A549 (cell line): ENCODE measurements around the gene SH3RF3. TPM values are rescaled to one million over a fixed set of nuclear protein-coding genes. Genes with fewer than 3 reads are reported as not detected.

ENCODE experiments used
- ATAC-seq, 2 experiments: fragments of 200-7000 bp in 1 of 2; fragments of >200 bp in 1 of 2; cut with Nextera tagmentation in 1 of 2; cut with Tn5 transposase in 1 of 2; 3 replicates each; pipeline versions ENCODE4 v1.8.0 to v1.9.1; 2018 to 2020; ENCODE audit warnings: mild to moderate bottlenecking in 1 of 2, moderate library complexity in 1 of 2
- CTCF ChIA-PET: fragments of 300-600 bp; sonication (Branson Sonifier 250); formaldehyde crosslinking; extraction: SDS; loops from one replicate; lab custom pipeline; 2021; ENCODE audit warnings: antibody characterized with exemption, inconsistent platforms; lab: Yijun Ruan, JAX
- POLR2A ChIA-PET: fragments of 350-600 bp; formaldehyde crosslinking; extraction: SDS; loops from one replicate; lab custom pipeline; 2021; ENCODE audit warnings: antibody characterized with exemption, inconsistent platforms; lab: Yijun Ruan, JAX
- DNase-seq, 2 experiments: peaks; one replicate each; pipeline versions ENCODE4 v3.0.0 to v3.0.0-alpha.2; 2011 to 2016; ENCODE audit warnings: low read depth in 1 of 2, low spot score in 1 of 2
- FAIRE-seq: peaks from 2 replicates; lab custom pipeline; 2011; peaks lifted over from hg19 to GRCh38; lab: Jason Lieb, UNC
- H3K27ac ChIP-seq, 2 experiments: fragments of >200 bp; sonication (Bioruptor Twin); formaldehyde crosslinking; 3 replicates each; pipeline ENCODE4 v1.5.1; 2016 to 2017
- H3K4me1 ChIP-seq: fragments of >200 bp; sonication (Bioruptor Twin); formaldehyde crosslinking; 3 replicates; pipeline ENCODE4 v1.6.1; 2016
- H3K4me2 ChIP-seq: fragments of >200 bp; sonication (Bioruptor Twin); formaldehyde crosslinking; 3 replicates; pipeline ENCODE4 v1.6.1; 2016
- H3K4me3 ChIP-seq: fragments of >200 bp; sonication (Bioruptor Twin); formaldehyde crosslinking; 3 replicates; pipeline ENCODE4 v1.5.1; 2016
- H3K9me3 ChIP-seq: fragments of >200 bp; sonication (Bioruptor Twin); formaldehyde crosslinking; 3 replicates; pipeline ENCODE4 v1.6.1; 2016
- BHLHE40 ChIP-seq: IDR thresholded peaks from 2 replicates; pipeline ENCODE4 v1.6.1; 2012; ENCODE audit warnings: low read depth, low read length, inconsistent platforms
- CBX8 ChIP-seq: fragments of 200-600 bp; sonication (generic); IDR thresholded peaks from 2 replicates; pipeline ENCODE4 v1.6.1; 2016
- CEBPB ChIP-seq, 2 experiments: fragments of >200 bp in 1 of 2; sonication (Bioruptor Twin) in 1 of 2; formaldehyde crosslinking in 1 of 2; IDR thresholded peaks; 2 replicates each; pipeline ENCODE4 v1.6.1; 2012 to 2016
- CHD2 ChIP-seq: fragments of 150-350 bp; IDR thresholded peaks from 2 replicates; pipeline ENCODE4 v1.6.1; 2014; ENCODE audit warnings: low read length; ENCODE audit not compliant: partially characterized antibody
- CHD4 ChIP-seq: fragments of 200-600 bp; sonication (generic); IDR thresholded peaks from 2 replicates; pipeline ENCODE4 v1.6.1; 2016; ENCODE audit warnings: antibody characterized with exemption, mild to moderate bottlenecking, borderline replicate concordance
- FOSL2 ChIP-seq, 2 experiments: fragments of 450-650 bp in 1 of 2; fragments of >200 bp in 1 of 2; sonication (Bioruptor Twin) in 1 of 2; formaldehyde crosslinking; IDR thresholded peaks; 2 replicates each; pipeline versions ENCODE4 v1.5.0 to v1.6.1; 2016 to 2020; ENCODE audit warnings: mild to moderate bottlenecking in 1 of 2, moderate library complexity in 1 of 2
- FOXS1 ChIP-seq: fragments of 250-450 bp; sonication (Bioruptor Pico); IDR thresholded peaks from 2 replicates; pipeline ENCODE4 v1.5.0; 2020; ENCODE audit warnings: mild to moderate bottlenecking, moderate library complexity
- HEYL ChIP-seq: fragments of 250-450 bp; sonication (Bioruptor Pico); IDR thresholded peaks from 2 replicates; pipeline ENCODE4 v1.8.0; 2021; ENCODE audit warnings: mild to moderate bottlenecking, moderate library complexity
- HOXA7 ChIP-seq: fragments of 250-450 bp; sonication (Bioruptor Pico); IDR thresholded peaks from 2 replicates; pipeline ENCODE4 v1.5.0; 2020; ENCODE audit warnings: mild to moderate bottlenecking, moderate library complexity
- HOXB13 ChIP-seq: fragments of 250-450 bp; sonication (Bioruptor Pico); IDR thresholded peaks from 2 replicates; pipeline ENCODE4 v1.5.0; 2020; ENCODE audit warnings: low read depth, mild to moderate bottlenecking, moderate library complexity
- KDM5A ChIP-seq: fragments of 200-600 bp; sonication (generic); IDR thresholded peaks from 2 replicates; pipeline ENCODE4 v1.6.1; 2016; ENCODE audit warnings: antibody characterized with exemption, mild to moderate bottlenecking
- NFE2L2 ChIP-seq: fragments of 150-350 bp; conservative IDR thresholded peaks from 2 replicates; pipeline ENCODE4 v1.6.1; 2014; ENCODE audit warnings: low read length
- PHF8 ChIP-seq: fragments of 200-600 bp; sonication (generic); IDR thresholded peaks from 2 replicates; pipeline ENCODE4 v1.6.1; 2016; ENCODE audit warnings: low read depth, mild to moderate bottlenecking, antibody characterized with exemption, moderate library complexity, borderline replicate concordance
- RARB ChIP-seq: fragments of 250-450 bp; sonication (Bioruptor Pico); IDR thresholded peaks from 2 replicates; pipeline ENCODE4 v1.8.0; 2021; ENCODE audit warnings: mild to moderate bottlenecking, moderate library complexity
- RFX5 ChIP-seq: fragments of 450-650 bp; IDR thresholded peaks from 2 replicates; pipeline ENCODE4 v1.7.1; 2014; ENCODE audit warnings: antibody characterized with exemption, mild to moderate bottlenecking, moderate library complexity
- SMC3 ChIP-seq: fragments of >200 bp; sonication (Bioruptor Twin); formaldehyde crosslinking; IDR thresholded peaks from 3 replicates; pipeline ENCODE4 v1.6.1; 2018; ENCODE audit warnings: inconsistent platforms
- TFCP2L1 ChIP-seq: fragments of 250-450 bp; sonication (Bioruptor Pico); IDR thresholded peaks from 2 replicates; pipeline ENCODE4 v1.5.0; 2021; ENCODE audit warnings: mild to moderate bottlenecking
- TP53 ChIP-seq: fragments of 250-450 bp; sonication (Bioruptor Pico); IDR thresholded peaks from 2 replicates; pipeline ENCODE4 v1.5.0; 2021; ENCODE audit warnings: mild to moderate bottlenecking, moderate library complexity
- ZNF302 ChIP-seq: fragments of 250-450 bp; sonication (Bioruptor Pico); IDR thresholded peaks from 2 replicates; pipeline ENCODE4 v1.9.0; 2021; ENCODE audit warnings: inconsistent platforms, mild to moderate bottlenecking, moderate library complexity
- WGBS: methylation state at CpG from one replicate; pipeline ENCODE4 v1.1.6; 2017; ENCODE audit errors: missing lambda C conversion rate; 5-methylcytosine and 5-hydroxymethylcytosine counted together
- polyA plus RNA-seq, 4 experiments: library from polyadenylated mRNA; depleted of rRNA in 3 of 4; stranded (reverse); fragments of >200 nt; fragmentation: RNase III in 1 of 4; extraction: RNeasy Plus Mini Kit Qiagen cat#74134 plus additional on column Dnase treatment in 1 of 4; gene quantifications; 2 replicates in 3 of 4; 3 replicates in 1 of 4; pipeline ENCODE4 v1.2.3, GENCODE V29; 2011 to 2017
- TF ChIP-seq, protein P1 (sequence below): fragments of >200 bp; sonication (Bioruptor Twin); formaldehyde crosslinking; IDR thresholded peaks from 3 replicates; pipeline ENCODE4 v1.6.1; 2016
- TF ChIP-seq, protein P2 (sequence below): IDR thresholded peaks from 2 replicates; pipeline ENCODE4 v1.6.1; 2012
- TF ChIP-seq, protein P3 (sequence below): IDR thresholded peaks from 2 replicates; pipeline ENCODE4 v1.6.1; 2012; ENCODE audit warnings: low read depth, borderline replicate concordance
- TF ChIP-seq, protein P4 (sequence below): fragments of >200 bp; sonication (Bioruptor Twin); formaldehyde crosslinking; IDR thresholded peaks from 3 replicates; pipeline ENCODE4 v1.5.1; 2016
- TF ChIP-seq, protein P5 (sequence below): fragments of 150-350 bp; IDR thresholded peaks from 2 replicates; pipeline ENCODE4 v1.6.1; 2014; ENCODE audit warnings: low read depth, mild to moderate bottlenecking, low read length

Gene SH3RF3
- polyA plus RNA-seq, 2 of the 4 experiments (the other 2 are of a cell fraction): 0.04 to 0.21 TPM

DNA sequence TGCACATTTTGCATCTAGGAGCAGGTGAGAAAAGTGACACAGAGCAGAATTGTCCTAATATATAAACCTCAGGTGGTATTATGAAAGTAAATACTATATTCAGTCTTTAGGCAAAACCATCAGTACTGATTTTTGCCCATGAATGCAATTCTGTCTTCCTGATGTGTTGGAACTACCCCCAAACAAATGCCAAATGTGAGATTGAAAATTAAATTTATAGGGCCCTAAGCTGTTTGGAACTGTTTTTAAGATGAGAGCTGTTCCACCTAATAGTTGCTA lies 115.2 kb downstream of the SH3RF3 start:
- Histone ChIP-seq H3K4me3 (no peak overlapping the region), H3K27ac (no peak overlapping the region), H3K9me3 (no peaks in the 10 kb centered on the region), H3K4me2 (no peak overlapping the region), H3K4me1 (0 out of 3 replicates have a peak, but pooled peaks cover 3% of the 10 kb centered on the region)
- ChIA-PET POLR2A (no interaction called here), CTCF (interaction anchor here (1.1 to 1.4 kb wide), 2 partner anchors 13 to 266 kb away, joined by 3 to 4 read pairs; no protein-coding TSS in a partner anchor)
- ATAC-seq (no peak), DNase-seq (no peak), FAIRE-seq (no peak)
- TF ChIP-seq KDM5A (no peak), CEBPB (IDR thresholded peaks at IDR 0.05) (no peak), PHF8 (no peak)
- TF ChIP-seq, all 56 proteins: peak for 0

DNA sequence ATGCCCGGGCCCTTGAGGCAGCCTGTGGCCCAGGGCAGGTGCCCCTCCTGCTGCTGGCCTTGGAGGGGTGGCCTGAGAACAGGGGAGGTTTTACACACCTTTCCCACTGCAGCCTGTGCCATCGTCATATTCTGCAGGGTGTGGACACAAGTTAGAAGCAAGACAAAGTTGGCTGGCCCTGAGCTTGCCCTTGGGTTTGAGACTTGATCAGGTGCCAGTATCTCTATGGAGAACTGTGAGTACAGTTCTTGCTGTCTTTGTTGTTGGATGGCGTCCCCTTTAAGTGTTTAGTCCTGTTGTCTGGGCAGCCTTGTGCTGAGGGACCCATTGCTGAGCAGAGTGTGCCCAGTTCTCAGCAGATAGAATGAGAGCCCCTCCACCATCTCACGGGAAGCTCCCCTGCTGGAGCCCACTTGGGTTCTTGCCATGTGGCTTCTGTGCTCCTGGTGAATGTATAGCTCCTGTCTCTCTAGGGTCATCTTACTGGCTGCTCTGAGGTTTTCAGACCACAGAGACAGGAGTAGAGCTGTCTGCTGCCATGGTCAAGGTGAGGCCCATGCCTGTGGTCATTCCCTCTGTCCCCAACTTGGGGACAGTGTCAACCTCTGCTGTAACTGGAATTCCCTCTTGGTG lies 115.9 kb downstream of the SH3RF3 start:
- WGBS: 49% methylated on average over 4 of the region's 4 CpGs
- TF ChIP-seq, protein P1, sequence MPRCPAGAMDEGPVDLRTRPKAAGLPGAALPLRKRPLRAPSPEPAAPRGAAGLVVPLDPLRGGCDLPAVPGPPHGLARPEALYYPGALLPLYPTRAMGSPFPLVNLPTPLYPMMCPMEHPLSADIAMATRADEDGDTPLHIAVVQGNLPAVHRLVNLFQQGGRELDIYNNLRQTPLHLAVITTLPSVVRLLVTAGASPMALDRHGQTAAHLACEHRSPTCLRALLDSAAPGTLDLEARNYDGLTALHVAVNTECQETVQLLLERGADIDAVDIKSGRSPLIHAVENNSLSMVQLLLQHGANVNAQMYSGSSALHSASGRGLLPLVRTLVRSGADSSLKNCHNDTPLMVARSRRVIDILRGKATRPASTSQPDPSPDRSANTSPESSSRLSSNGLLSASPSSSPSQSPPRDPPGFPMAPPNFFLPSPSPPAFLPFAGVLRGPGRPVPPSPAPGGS: no peak
- TF ChIP-seq HOXA7 (CRISPR knock-in tag) (no peak), ZNF302 (no peak), BHLHE40 (no peak), TFCP2L1 (no peak), CBX8 (no peak), HEYL (no peak), RFX5 (no peak), FOXS1 (CRISPR knock-in tag) (no peak), HOXB13 (CRISPR knock-in tag) (no peak), CHD2 (no peak)
- TF ChIP-seq, protein P2, sequence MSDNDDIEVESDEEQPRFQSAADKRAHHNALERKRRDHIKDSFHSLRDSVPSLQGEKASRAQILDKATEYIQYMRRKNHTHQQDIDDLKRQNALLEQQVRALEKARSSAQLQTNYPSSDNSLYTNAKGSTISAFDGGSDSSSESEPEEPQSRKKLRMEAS: no peak
- TF ChIP-seq, protein P3, sequence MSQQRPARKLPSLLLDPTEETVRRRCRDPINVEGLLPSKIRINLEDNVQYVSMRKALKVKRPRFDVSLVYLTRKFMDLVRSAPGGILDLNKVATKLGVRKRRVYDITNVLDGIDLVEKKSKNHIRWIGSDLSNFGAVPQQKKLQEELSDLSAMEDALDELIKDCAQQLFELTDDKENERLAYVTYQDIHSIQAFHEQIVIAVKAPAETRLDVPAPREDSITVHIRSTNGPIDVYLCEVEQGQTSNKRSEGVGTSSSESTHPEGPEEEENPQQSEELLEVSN: no peak
- TF ChIP-seq, protein P4, sequence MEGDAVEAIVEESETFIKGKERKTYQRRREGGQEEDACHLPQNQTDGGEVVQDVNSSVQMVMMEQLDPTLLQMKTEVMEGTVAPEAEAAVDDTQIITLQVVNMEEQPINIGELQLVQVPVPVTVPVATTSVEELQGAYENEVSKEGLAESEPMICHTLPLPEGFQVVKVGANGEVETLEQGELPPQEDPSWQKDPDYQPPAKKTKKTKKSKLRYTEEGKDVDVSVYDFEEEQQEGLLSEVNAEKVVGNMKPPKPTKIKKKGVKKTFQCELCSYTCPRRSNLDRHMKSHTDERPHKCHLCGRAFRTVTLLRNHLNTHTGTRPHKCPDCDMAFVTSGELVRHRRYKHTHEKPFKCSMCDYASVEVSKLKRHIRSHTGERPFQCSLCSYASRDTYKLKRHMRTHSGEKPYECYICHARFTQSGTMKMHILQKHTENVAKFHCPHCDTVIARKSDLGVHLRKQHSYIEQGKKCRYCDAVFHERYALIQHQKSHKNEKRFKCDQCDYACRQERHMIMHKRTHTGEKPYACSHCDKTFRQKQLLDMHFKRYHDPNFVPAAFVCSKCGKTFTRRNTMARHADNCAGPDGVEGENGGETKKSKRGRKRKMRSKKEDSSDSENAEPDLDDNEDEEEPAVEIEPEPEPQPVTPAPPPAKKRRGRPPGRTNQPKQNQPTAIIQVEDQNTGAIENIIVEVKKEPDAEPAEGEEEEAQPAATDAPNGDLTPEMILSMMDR: no peak
- Histone ChIP-seq H3K4me3 (no peak overlapping the region), H3K9me3 (no peaks in the 10 kb centered on the region), H3K4me2 (no peak overlapping the region), H3K4me1 (0 out of 3 replicates have a peak, but pooled peaks cover under 1% of the 10 kb centered on the region), H3K27ac (no peak overlapping the region)
- POLR2A ChIA-PET: no interaction called here
- CTCF ChIA-PET: interaction anchor here (1.4 kb wide), 1 partner anchor 13 kb away, joined by 4 read pairs; no protein-coding TSS in a partner anchor
- FAIRE-seq (no peak), DNase-seq (no peak), ATAC-seq (no peak)

DNA sequence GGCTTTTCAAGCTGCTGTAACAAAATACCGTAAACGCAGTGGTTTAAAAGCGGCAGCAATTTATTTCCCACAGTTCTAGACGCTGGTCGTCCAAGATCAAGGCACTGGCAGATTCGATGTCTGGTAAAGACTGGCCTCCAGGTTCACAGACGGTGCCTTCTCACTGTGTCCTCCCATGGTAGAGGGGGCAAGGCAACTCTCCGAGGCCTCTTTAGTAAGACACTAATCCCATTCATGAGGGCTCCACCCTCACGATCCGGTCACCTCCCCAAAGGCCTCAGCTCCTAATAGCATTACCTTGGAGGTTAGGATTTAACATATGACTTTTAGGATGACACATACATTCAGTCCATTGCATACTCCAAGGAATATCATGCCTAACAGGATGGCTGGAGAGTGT lies 117.2 kb downstream of the SH3RF3 start:
- H3K4me1 ChIP-seq: no peaks in the 10 kb centered on the region
- no peak for FAIRE-seq

More for the DNA sequence above, 117.2 kb downstream of the SH3RF3 start:
- DNase-seq (no peak), ATAC-seq (no peak)
- Histone ChIP-seq H3K27ac (no peak overlapping the region), H3K4me3 (no peak overlapping the region), H3K4me2 (no peak overlapping the region), H3K9me3 (no peaks in the 10 kb centered on the region)
- 84% methylated on average over 8 of the region's 10 CpGs for WGBS
- CTCF ChIA-PET: interaction anchor here (1.1 kb wide), 1 partner anchor 13 kb away, joined by 3 read pairs; no protein-coding TSS in a partner anchor
- TF ChIP-seq SMC3: no peak
- no peak for TF ChIP-seq NFE2L2
- TF ChIP-seq CHD4: no peak
- TF ChIP-seq, protein P5, sequence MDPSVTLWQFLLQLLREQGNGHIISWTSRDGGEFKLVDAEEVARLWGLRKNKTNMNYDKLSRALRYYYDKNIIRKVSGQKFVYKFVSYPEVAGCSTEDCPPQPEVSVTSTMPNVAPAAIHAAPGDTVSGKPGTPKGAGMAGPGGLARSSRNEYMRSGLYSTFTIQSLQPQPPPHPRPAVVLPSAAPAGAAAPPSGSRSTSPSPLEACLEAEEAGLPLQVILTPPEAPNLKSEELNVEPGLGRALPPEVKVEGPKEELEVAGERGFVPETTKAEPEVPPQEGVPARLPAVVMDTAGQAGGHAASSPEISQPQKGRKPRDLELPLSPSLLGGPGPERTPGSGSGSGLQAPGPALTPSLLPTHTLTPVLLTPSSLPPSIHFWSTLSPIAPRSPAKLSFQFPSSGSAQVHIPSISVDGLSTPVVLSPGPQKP: no peak
- no peak for TF ChIP-seq RARB (CRISPR knock-in tag)
- no peak for TF ChIP-seq FOSL2 (IDR thresholded peaks at IDR 0.05)
- TF ChIP-seq FOSL2 (CRISPR knock-in tag; IDR thresholded peaks at IDR 0.05): no peak
- TF ChIP-seq TP53 (CRISPR knock-in tag): no peak
- POLR2A ChIA-PET: no interaction called here
